ENCODE data around the gene SUSD6.
"Not testable (repeated sequence)": the region's sequence is repeated elsewhere in the genome, so short reads cannot be mapped to it uniquely, and the experiment has no call there.

SUSD6 gene

GRCh38 chr14:69595336-69595735 lies 16.1 kb upstream of the SUSD6 start:
- no peaks in the 10 kb centered on the region for H3K27me3 ChIP-seq (ENCODE audit: control insufficient read depth, insufficient read depth, low read length)
- H3K9ac ChIP-seq (ENCODE audit: low read length), result no peak overlapping the region
- H3K4me1 ChIP-seq (ENCODE audit: control insufficient read depth, insufficient read depth, low read length), result no peaks in the 10 kb centered on the region
- H3K4me3 ChIP-seq (ENCODE audit: low read length), result no peak overlapping the region
- no peaks in the 10 kb centered on the region for H3K36me3 ChIP-seq (ENCODE audit: control insufficient read depth, insufficient read depth, low read length)
- no peaks in the 10 kb centered on the region for H3K9me3 ChIP-seq (ENCODE audit: control insufficient read depth, low read length)

- H3K9ac ChIP-seq (ENCODE audit: low read length); H3K27me3 ChIP-seq (ENCODE audit: control insufficient read depth, insufficient read depth, low read length); H3K9me3 ChIP-seq (ENCODE audit: control insufficient read depth, low read length); H3K4me1 ChIP-seq (ENCODE audit: control insufficient read depth, insufficient read depth, low read length); H3K4me3 ChIP-seq (ENCODE audit: low read length); H3K36me3 ChIP-seq (ENCODE audit: control insufficient read depth, insufficient read depth, low read length): not testable (repeated sequence)
Observed at GRCh38 chr14:69599431-69599830, 12.0 kb upstream of the SUSD6 start.

GRCh38 chr14:69600304-69600891 lies 11.0 kb upstream of the SUSD6 start:
- no peaks in the 10 kb centered on the region for H3K9me3 ChIP-seq (ENCODE audit: control insufficient read depth, low read length)
- H3K9ac ChIP-seq (ENCODE audit: low read length), result no peak overlapping the region
- H3K4me1 ChIP-seq (ENCODE audit: control insufficient read depth, insufficient read depth, low read length), result peaks cover under 1% of the 10 kb centered on the region
- H3K27me3 ChIP-seq (ENCODE audit: control insufficient read depth, insufficient read depth, low read length), result no peaks in the 10 kb centered on the region
- no peaks in the 10 kb centered on the region for H3K36me3 ChIP-seq (ENCODE audit: control insufficient read depth, insufficient read depth, low read length)
- no peak overlapping the region for H3K4me3 ChIP-seq (ENCODE audit: low read length)

- Histone ChIP-seq H3K36me3 (ENCODE audit: control insufficient read depth, insufficient read depth, low read length) (no peaks in the 10 kb centered on the region), H3K4me3 (ENCODE audit: low read length) (no peak overlapping the region), H3K9ac (ENCODE audit: low read length) (no peak overlapping the region), H3K9me3 (ENCODE audit: control insufficient read depth, low read length) (no peaks in the 10 kb centered on the region), H3K4me1 (ENCODE audit: control insufficient read depth, insufficient read depth, low read length) (peaks cover 29% of the 10 kb centered on the region), H3K27me3 (ENCODE audit: control insufficient read depth, insufficient read depth, low read length) (no peaks in the 10 kb centered on the region)
Observed at GRCh38 chr14:69605738-69606137, 5.7 kb upstream of the SUSD6 start.

DNA sequence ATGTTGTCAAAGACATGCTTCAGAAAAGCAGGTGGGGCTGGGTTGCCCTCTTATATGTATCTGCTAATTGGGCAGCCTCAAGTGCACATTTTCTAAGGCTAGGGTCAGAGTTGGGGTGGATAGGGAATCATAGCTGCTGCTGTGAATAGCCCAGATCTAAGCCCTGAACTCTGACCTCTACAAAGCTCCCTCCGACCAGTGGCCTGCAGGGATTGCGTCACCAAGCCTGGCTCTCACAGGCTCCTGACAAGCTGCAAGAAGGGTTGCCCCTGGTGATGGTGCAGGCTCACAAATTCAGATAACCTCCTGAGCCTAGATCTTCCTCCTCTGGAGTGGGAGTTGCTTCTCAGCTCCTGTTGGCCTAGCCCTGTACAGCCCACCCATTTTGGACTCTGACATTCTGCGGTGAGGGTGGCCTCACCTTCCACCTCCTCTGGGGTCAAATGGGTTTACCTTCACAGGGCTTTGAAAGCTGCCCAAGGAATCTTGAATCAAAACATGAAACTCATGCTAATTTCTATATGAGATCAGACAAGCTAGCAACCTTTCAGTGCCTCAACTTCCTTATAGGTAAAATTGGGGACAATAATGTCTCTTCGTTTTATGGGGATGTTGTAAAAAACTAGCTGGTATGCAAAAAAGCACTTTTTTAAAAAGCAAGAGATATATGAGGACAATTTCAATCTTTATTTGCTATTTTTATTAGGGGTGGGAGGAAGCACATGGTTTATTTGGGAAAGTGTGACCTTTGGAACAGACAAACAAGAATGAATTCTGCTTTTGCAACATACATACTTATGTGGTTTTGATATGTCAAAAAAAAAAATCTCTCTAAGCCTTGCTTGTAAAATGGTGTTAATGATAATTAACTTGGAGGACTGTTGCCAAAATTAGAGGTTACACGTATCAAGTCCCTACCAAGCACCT lies 4.9 kb upstream of the SUSD6 start:
- no peaks in the 10 kb centered on the region for H3K27me3 ChIP-seq (ENCODE audit: control insufficient read depth, insufficient read depth, low read length)
- H3K9ac ChIP-seq (ENCODE audit: low read length), result no peak overlapping the region
- H3K4me1 ChIP-seq (ENCODE audit: control insufficient read depth, insufficient read depth, low read length), result peaks cover 32% of the 10 kb centered on the region
- H3K36me3 ChIP-seq (ENCODE audit: control insufficient read depth, insufficient read depth, low read length), result no peaks in the 10 kb centered on the region
- H3K9me3 ChIP-seq (ENCODE audit: control insufficient read depth, low read length), result no peaks in the 10 kb centered on the region
- no peak overlapping the region for H3K4me3 ChIP-seq (ENCODE audit: low read length)

DNA sequence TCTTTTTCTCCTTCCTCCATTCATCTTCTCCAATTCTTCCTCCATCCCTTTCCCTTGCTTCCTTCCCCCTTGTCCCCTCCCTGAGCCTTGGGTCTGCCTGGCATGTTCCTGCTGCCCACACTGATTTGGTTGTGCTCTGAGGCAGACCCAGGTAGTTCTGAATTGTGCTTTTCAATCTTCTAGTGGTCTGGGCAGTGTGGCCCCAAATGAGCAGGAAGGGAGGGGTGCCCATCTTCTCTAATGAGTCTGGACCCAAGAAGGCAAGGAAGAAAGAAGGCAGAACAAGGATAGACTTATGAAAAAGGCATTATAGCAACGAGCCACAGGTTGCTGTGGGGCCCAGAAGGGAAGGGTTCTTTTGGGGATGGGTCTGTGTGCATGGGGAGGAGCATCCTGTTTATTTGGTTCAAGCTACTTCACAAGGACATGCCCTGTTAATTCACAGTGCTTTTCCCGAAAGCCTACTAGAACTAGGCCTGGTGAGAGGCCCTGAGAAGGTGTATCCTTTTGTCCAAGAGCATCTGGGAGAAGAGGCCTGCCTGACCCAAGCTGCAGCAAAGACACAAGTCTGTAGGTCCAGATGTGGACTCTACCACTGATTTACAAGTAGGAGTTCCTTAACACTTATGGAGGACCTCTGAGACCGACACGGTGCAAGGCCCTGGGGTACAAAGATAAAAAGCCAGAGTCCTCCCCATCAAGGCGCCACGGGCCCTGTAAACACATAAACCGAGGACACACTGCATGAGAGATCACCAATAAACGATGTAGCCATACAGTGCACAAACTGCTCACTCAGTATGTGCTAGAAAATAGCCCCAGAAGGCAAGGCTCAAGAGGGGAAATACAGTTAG lies 1.1 kb upstream of the SUSD6 start:
- Histone ChIP-seq H3K27me3 (ENCODE audit: control insufficient read depth, insufficient read depth, low read length) (no peaks in the 10 kb centered on the region), H3K36me3 (ENCODE audit: control insufficient read depth, insufficient read depth, low read length) (no peaks in the 10 kb centered on the region), H3K9ac (ENCODE audit: low read length) (peak overlapping the region; percentile 53), H3K4me3 (ENCODE audit: low read length) (peak overlapping the region; percentile 10), H3K9me3 (ENCODE audit: control insufficient read depth, low read length) (no peaks in the 10 kb centered on the region), H3K4me1 (ENCODE audit: control insufficient read depth, insufficient read depth, low read length) (peaks cover 49% of the 10 kb centered on the region)

DNA sequence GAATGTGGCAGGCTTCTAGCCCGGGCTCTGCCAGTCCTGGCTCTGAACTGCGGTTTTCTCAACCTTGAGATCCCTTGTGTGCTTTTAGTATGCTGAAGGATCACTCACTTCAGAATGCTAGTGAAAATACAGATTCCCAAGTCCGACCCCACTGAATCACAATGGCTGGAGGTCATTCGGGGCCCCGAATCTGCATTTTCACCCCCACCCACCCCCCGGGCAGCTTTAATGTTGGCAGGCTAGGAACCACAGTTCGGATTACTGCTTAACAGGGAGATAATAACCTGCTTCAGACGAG lies 573 bp upstream of the SUSD6 start:
- Histone ChIP-seq H3K9ac (ENCODE audit: low read length) (peak overlapping the region; percentile 53), H3K9me3 (ENCODE audit: control insufficient read depth, low read length) (no peaks in the 10 kb centered on the region), H3K4me1 (ENCODE audit: control insufficient read depth, insufficient read depth, low read length) (peaks cover 50% of the 10 kb centered on the region)

DNA sequence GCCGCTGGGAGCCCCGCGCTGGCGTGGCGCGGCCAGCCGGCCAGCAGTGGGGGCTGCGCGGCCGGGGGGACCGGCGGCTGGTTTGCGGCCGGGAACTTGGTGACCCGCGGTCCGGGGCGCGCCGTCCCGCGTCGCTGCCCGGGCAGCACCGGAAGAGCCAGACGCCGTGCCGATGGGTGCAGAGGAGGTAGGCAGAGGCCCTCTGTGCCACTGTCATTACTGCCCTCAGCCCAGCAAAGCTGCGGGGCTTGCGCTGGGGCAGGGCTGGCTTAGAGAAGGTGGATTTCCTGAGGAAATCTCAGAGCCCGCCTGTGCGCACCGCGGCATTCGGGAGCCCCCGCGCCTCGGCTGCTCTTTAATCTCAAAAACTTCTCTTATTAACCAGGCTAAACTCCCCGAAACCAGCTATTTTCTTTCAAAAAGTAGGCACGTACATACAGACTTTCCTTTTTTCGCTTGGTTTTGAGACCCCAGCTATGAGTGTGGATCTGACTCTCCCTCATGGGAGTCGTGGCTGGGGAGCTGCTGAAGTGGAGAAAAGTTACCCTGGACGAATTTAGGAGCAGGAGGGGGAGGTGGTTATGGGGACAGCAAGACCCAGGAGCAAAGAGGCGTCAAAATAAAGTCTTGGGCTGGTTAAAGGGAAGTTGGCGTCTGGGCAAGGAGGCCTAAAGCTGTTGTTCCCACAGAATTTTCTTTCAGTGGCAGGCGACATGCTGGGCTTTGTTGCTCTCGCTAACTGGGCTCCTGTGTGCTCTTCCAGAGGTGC lies 802 bp downstream of the SUSD6 start:
- H3K36me3 ChIP-seq (ENCODE audit: control insufficient read depth, insufficient read depth, low read length), result no peaks in the 10 kb centered on the region
- H3K9me3 ChIP-seq (ENCODE audit: control insufficient read depth, low read length), result no peaks in the 10 kb centered on the region
- H3K4me1 ChIP-seq (ENCODE audit: control insufficient read depth, insufficient read depth, low read length), result peaks cover 49% of the 10 kb centered on the region
- no peaks in the 10 kb centered on the region for H3K27me3 ChIP-seq (ENCODE audit: control insufficient read depth, insufficient read depth, low read length)
- H3K4me3 ChIP-seq (ENCODE audit: low read length), result peak overlapping the region; percentile 92
- H3K9ac ChIP-seq (ENCODE audit: low read length), result peak overlapping the region; percentile 95

More for the DNA sequence above, 573 bp upstream of the SUSD6 start:
- peak overlapping the region; percentile 10 for H3K4me3 ChIP-seq (ENCODE audit: low read length)
- H3K36me3 ChIP-seq (ENCODE audit: control insufficient read depth, insufficient read depth, low read length), result no peaks in the 10 kb centered on the region
- no peaks in the 10 kb centered on the region for H3K27me3 ChIP-seq (ENCODE audit: control insufficient read depth, insufficient read depth, low read length)

DNA sequence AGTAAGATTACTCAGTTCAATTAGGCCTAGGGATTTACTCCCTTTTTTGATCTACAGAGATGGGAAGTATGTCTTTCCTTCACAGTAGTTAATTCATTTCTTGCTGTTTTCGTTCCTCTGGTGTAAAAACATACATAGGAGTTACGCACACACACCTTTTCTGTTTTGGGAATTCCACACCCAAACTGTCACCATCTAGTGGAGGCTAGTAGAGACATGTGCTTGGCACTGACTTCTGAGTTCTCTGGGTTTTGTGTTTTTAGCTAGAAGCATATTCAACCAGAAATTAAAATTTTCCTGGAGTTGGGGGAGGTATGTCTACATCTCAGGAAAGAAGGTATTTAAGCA lies 1.4 kb downstream of the SUSD6 start:
- no peaks in the 10 kb centered on the region for H3K27me3 ChIP-seq (ENCODE audit: control insufficient read depth, insufficient read depth, low read length)

GRCh38 chr14:69613312-69614073 lies 2.1 kb downstream of the SUSD6 start:
- Histone ChIP-seq H3K9ac (ENCODE audit: low read length) (peak overlapping the region; percentile 95), H3K4me1 (ENCODE audit: control insufficient read depth, insufficient read depth, low read length) (peaks cover 52% of the 10 kb centered on the region), H3K36me3 (ENCODE audit: control insufficient read depth, insufficient read depth, low read length) (no peaks in the 10 kb centered on the region), H3K9me3 (ENCODE audit: control insufficient read depth, low read length) (no peaks in the 10 kb centered on the region), H3K4me3 (ENCODE audit: low read length) (no peak overlapping the region), H3K27me3 (ENCODE audit: control insufficient read depth, insufficient read depth, low read length) (no peaks in the 10 kb centered on the region)

More for the DNA sequence above, 1.4 kb downstream of the SUSD6 start:
- Histone ChIP-seq H3K4me3 (ENCODE audit: low read length) (peak overlapping the region; percentile 92), H3K9me3 (ENCODE audit: control insufficient read depth, low read length) (no peaks in the 10 kb centered on the region), H3K4me1 (ENCODE audit: control insufficient read depth, insufficient read depth, low read length) (peaks cover 52% of the 10 kb centered on the region), H3K36me3 (ENCODE audit: control insufficient read depth, insufficient read depth, low read length) (no peaks in the 10 kb centered on the region), H3K9ac (ENCODE audit: low read length) (peak overlapping the region; percentile 95)

DNA sequence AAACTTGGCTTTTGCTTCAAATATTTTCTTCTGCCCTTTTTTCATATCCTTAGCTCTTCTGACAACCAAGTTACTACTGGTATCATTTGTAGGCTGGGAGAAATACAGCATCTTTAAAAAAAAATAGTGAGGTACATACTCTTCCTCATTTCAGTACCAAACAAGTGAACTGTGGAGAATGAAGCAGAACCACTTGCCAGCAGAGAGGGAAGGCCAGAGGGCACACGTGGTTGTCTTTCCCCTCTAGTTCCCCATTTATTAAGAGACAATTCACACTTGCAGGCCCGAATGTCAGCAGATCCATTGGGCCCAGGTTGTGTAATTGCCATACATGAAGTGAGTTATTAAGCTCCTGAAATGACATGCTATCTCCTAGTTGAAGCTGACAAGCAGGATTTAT lies 3.2 kb downstream of the SUSD6 start:
- Histone ChIP-seq H3K27me3 (ENCODE audit: control insufficient read depth, insufficient read depth, low read length) (no peaks in the 10 kb centered on the region), H3K4me3 (ENCODE audit: low read length) (no peak overlapping the region), H3K4me1 (ENCODE audit: control insufficient read depth, insufficient read depth, low read length) (peaks cover 60% of the 10 kb centered on the region), H3K9me3 (ENCODE audit: control insufficient read depth, low read length) (no peaks in the 10 kb centered on the region), H3K36me3 (ENCODE audit: control insufficient read depth, insufficient read depth, low read length) (no peaks in the 10 kb centered on the region), H3K9ac (ENCODE audit: low read length) (no peak overlapping the region)
